ENCODE results near the gene PCDHGA5. TPM values are rescaled to one million over a fixed set of nuclear protein-coding genes. Genes with fewer than 3 reads are reported as not detected.

The PCDHGA5 gene
- total RNA-seq, 4 donors from 2014 or later = 2.0 to 14.5 (median 3.3) TPM

- no peak for DNase-seq (ENCODE audit: low spot score)
- TF ChIP-seq, protein P1, sequence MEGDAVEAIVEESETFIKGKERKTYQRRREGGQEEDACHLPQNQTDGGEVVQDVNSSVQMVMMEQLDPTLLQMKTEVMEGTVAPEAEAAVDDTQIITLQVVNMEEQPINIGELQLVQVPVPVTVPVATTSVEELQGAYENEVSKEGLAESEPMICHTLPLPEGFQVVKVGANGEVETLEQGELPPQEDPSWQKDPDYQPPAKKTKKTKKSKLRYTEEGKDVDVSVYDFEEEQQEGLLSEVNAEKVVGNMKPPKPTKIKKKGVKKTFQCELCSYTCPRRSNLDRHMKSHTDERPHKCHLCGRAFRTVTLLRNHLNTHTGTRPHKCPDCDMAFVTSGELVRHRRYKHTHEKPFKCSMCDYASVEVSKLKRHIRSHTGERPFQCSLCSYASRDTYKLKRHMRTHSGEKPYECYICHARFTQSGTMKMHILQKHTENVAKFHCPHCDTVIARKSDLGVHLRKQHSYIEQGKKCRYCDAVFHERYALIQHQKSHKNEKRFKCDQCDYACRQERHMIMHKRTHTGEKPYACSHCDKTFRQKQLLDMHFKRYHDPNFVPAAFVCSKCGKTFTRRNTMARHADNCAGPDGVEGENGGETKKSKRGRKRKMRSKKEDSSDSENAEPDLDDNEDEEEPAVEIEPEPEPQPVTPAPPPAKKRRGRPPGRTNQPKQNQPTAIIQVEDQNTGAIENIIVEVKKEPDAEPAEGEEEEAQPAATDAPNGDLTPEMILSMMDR (IDR thresholded peaks at IDR 0.05) = no peak
- ATAC-seq (ENCODE audit: low FRiP score) = no peak
Observed at GRCh38 chr5:141355641-141356040, 8.3 kb upstream of the PCDHGA5 start.

DNA sequence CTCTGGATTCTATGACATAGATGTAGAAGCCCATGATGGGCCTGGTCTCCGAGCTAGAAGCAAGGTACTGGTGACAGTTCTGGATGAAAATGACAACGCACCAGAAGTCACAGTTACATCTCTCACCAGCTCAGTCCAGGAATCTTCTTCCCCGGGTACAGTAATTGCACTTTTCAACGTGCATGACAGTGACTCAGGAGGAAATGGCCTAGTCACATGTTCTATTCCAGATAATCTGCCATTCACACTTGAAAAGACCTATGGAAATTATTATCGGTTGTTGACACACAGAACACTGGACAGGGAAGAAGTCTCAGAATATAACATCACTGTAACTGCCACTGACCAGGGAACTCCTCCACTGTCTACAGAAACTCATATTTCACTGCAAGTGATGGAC is 7.8 kb upstream of the PCDHGA5 start:
- no peak for DNase-seq (ENCODE audit: low spot score)
- TF ChIP-seq, protein P1 (IDR thresholded peaks at IDR 0.05) = no peak
- ATAC-seq (ENCODE audit: low FRiP score) = no peak

GRCh38 chr5:141356950-141357349 is 7.0 kb upstream of the PCDHGA5 start:
- TF ChIP-seq, protein P1 (IDR thresholded peaks at IDR 0.05) = no peak
- ATAC-seq (ENCODE audit: low FRiP score) = no peak
- no peak for DNase-seq (ENCODE audit: low spot score)

DNA sequence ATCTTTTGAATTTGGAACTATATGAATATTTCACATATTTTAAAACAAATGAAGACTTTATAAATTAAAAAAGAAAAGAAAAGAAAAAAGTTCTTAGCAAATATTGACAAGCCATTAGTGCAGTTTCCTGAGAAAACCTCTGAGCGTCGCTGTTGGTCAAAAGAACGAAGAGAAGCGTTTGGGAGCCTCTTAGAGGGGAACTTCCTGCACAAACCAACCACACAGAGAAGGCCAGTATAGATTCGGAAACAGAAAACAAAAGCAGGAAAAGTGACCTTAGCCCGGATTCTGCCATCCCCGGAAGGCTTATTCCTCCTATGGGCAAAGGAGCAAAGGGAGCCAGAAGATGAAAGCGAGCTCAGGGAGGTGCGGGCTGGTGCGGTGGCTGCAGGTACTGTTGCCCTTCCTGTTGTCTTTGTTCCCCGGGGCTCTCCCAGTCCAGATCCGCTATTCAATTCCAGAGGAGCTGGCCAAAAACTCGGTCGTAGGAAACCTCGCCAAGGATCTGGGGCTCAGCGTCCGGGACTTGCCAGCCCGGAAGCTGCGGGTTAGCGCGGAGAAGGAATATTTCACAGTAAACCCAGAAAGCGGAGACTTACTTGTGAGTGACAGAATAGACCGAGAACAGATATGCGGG is 4.1 kb upstream of the PCDHGA5 start, which contains the start of gene PCDHGB2:
Gene PCDHGB2 (plus strand): TSS at position 205 of the 637 bp plus-strand sequence. CDS start 142 bp downstream, at position 347.
- ATAC-seq (ENCODE audit: low FRiP score) (no peak), DNase-seq (ENCODE audit: low spot score) (no peak)
- TF ChIP-seq, protein P1 (IDR thresholded peaks at IDR 0.05) = no peak

- TF ChIP-seq, protein P1 (IDR thresholded peaks at IDR 0.05) = no peak
- DNase-seq (ENCODE audit: low spot score) = no peak
- ATAC-seq (ENCODE audit: low FRiP score) = no peak
Observed at GRCh38 chr5:141360685-141361084, 3.3 kb upstream of the PCDHGA5 start.

- TF ChIP-seq, protein P1 (IDR thresholded peaks at IDR 0.05) = no peak
- DNase-seq (ENCODE audit: low spot score) = no peak
- no peak for ATAC-seq (ENCODE audit: low FRiP score)
Observed at GRCh38 chr5:141362719-141363118, 1.2 kb upstream of the PCDHGA5 start.
